ENCODE data around the gene BCR. TPM values are rescaled to one million over a fixed set of nuclear protein-coding genes. Genes with fewer than 3 reads are reported as not detected.

The BCR gene
- total RNA-seq, 1 experiment from 2014 or later, result 129 TPM

DNA sequence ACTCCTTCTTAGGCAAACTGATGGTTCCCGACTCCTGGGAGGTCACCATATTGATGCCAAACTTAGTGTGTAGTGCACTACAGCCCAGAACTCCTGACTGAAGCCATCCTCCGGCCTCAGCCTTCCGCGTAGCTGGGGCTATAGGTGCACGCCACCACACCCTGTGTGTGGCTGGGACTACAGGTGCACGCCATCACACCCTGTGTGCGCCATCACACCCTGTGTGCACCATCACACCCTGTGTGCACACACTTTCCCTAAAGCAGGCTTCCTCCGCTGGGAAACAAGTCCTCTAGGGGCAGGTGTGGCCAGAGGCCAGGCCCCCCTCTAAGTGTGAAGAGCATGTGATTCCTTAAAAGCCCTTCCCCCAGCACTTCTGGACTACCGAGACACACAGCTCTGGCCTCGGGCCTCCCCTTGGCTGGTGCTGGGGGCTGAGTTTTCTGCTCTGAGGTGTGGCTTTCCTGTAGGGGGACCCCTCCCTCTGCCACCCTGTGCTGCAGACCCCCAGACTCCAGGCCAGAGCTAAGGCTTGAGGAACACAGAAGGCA, 81.7 kb downstream of the BCR start (continued):
- TF ChIP-seq ZNF281 (CRISPR knock-in tag; IDR thresholded peaks at IDR 0.05) (no peak), IRF2 (CRISPR knock-in tag; IDR thresholded peaks at IDR 0.05; ENCODE audit: borderline replicate concordance, low read depth) (no peak), JUN (CRISPR knock-in tag; IDR thresholded peaks at IDR 0.05) (no peak)

GRCh38 chr22:23262518-23263332, 82.4 kb downstream of the BCR start:
- CTCF ChIA-PET, result interaction anchor here (1.5 to 1.7 kb wide), 2 partner anchors 19 to 107 kb away, joined by 3 to 6 read pairs; no protein-coding TSS in a partner anchor
- Mint-ChIP-seq H3K27ac (no peak overlapping the region), H3K27me3 (ENCODE audit: low read depth) (no peaks in the 10 kb centered on the region), H3K36me3 (peaks cover 25% of the 10 kb centered on the region), H3K4me3 (no peak overlapping the region), H3K4me1 (peaks cover 33% of the 10 kb centered on the region), H3K9me3 (no peaks in the 10 kb centered on the region)
- DNase-seq (ENCODE audit: low spot score), result no peak
- ATAC-seq, result 0 out of 2 replicates have a peak, but pooled peaks have one; percentile 12
- POLR2A ChIA-PET, result no interaction called here
- TF ChIP-seq ETV6 (CRISPR knock-in tag; IDR thresholded peaks at IDR 0.05), result 0 out of 2 replicates have a peak, but pooled peaks have one; percentile 62
- TF ChIP-seq, protein P1, sequence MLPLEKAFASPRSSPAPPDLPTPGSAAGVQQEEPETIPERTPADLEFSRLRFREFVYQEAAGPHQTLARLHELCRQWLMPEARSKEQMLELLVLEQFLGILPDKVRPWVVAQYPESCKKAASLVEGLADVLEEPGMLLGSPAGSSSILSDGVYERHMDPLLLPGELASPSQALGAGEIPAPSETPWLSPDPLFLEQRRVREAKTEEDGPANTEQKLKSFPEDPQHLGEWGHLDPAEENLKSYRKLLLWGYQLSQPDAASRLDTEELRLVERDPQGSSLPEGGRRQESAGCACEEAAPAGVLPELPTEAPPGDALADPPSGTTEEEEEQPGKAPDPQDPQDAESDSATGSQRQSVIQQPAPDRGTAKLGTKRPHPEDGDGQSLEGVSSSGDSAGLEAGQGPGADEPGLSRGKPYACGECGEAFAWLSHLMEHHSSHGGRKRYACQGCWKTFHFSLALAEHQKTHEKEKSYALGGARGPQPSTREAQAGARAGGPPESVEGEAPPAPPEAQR (CRISPR knock-in tag; IDR thresholded peaks at IDR 0.05), result no peak

- ChIA-PET CTCF (interaction anchor here (1.7 to 2.4 kb wide), 2 partner anchors 18 kb away, joined by 6 to 12 read pairs; no protein-coding TSS in a partner anchor), POLR2A (no interaction called here)
- H3K27ac Mint-ChIP-seq, result peak overlapping the region; percentile 72
- H3K4me3 Mint-ChIP-seq, result no peak overlapping the region
- H3K27me3 Mint-ChIP-seq (ENCODE audit: low read depth), result no peaks in the 10 kb centered on the region
- peaks cover 45% of the 10 kb centered on the region for H3K4me1 Mint-ChIP-seq
- peaks cover 30% of the 10 kb centered on the region for H3K36me3 Mint-ChIP-seq
- no peak for ATAC-seq
- no peaks in the 10 kb centered on the region for H3K9me3 Mint-ChIP-seq
- DNase-seq (ENCODE audit: low spot score), result no peak
- no peak for TF ChIP-seq SMAD4 (CRISPR knock-in tag; IDR thresholded peaks at IDR 0.05)
- no peak for TF ChIP-seq CBFB (CRISPR knock-in tag; IDR thresholded peaks at IDR 0.05; ENCODE audit: low read depth)
- no peak for TF ChIP-seq CTCF (IDR thresholded peaks at IDR 0.05)
- TF ChIP-seq ZNF532 (CRISPR knock-in tag; IDR thresholded peaks at IDR 0.05; ENCODE audit: borderline replicate concordance), result no peak
- no peak for TF ChIP-seq EMX1 (CRISPR knock-in tag; IDR thresholded peaks at IDR 0.05)
- no peak for TF ChIP-seq TCF7 (CRISPR knock-in tag; IDR thresholded peaks at IDR 0.05; ENCODE audit: low read depth)
- no peak for TF ChIP-seq SOX15 (CRISPR knock-in tag; IDR thresholded peaks at IDR 0.05)
- TF ChIP-seq AFF4 (CRISPR knock-in tag; IDR thresholded peaks at IDR 0.05; ENCODE audit: borderline replicate concordance), result no peak
- no peak for TF ChIP-seq ZNF317 (CRISPR knock-in tag; IDR thresholded peaks at IDR 0.05; ENCODE audit: borderline replicate concordance, low read depth)
- TF ChIP-seq RELA (CRISPR knock-in tag; IDR thresholded peaks at IDR 0.05; ENCODE audit: borderline replicate concordance), result no peak
These were observed 83.6 kb downstream of the BCR start for GRCh38 chr22:23263651-23264555.

All from WTC11 (cell line).